Measurements from ENCODE around the gene SLC22A23.

DNA sequence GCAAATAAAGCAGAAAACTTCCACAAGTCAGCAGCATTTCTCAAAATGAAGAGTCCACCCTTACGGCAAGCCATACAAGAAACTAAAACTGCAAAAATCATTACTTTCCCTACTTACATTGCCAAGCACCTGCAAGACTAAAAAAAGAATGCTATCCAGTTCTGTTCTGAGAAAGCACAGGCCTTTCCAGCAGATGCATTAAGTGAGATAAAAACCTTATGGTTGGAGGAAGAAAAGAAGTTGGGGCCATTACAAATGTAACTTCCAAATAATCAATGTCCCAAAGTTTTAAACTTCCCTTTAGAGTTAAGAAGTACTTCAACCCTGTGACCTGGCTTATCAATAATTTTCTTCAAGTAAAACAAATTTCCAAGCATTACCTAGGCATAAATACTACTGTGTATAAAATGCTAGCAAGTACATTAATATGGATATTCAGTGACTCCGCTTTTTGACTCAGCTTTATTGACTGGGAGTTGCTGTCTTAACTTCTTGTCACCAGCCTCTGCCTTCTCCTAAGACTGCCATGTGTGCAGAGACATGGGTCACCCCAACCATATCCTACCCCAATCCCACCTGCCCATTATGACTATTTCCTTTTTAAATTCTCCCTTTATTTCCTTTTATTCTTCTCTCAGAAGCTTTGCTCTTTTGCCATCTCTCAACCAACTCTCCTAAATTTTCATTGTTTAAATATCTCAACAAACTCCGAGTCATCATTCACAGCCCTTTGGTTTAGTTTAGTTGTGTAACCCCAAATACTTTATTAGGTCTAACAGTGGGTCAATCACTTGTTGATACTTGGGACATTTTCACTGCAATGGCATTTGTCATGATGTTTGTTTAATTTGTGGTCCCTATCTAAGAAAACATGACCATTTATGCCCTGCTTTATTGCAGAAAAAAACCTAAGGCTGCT, 49.7 kb downstream of the SLC22A23 start:
- TF ChIP-seq, protein P1, sequence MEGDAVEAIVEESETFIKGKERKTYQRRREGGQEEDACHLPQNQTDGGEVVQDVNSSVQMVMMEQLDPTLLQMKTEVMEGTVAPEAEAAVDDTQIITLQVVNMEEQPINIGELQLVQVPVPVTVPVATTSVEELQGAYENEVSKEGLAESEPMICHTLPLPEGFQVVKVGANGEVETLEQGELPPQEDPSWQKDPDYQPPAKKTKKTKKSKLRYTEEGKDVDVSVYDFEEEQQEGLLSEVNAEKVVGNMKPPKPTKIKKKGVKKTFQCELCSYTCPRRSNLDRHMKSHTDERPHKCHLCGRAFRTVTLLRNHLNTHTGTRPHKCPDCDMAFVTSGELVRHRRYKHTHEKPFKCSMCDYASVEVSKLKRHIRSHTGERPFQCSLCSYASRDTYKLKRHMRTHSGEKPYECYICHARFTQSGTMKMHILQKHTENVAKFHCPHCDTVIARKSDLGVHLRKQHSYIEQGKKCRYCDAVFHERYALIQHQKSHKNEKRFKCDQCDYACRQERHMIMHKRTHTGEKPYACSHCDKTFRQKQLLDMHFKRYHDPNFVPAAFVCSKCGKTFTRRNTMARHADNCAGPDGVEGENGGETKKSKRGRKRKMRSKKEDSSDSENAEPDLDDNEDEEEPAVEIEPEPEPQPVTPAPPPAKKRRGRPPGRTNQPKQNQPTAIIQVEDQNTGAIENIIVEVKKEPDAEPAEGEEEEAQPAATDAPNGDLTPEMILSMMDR (IDR thresholded peaks at IDR 0.05), result no peak
- TF ChIP-seq EP300 (IDR thresholded peaks at IDR 0.05), result no peak
- TF ChIP-seq POLR2AphosphoS5 (IDR thresholded peaks at IDR 0.05), result no peak

All from sigmoid colon (tissue), 4 donors.